Astrocyte (in vitro differentiated cells and primary cell): ENCODE data around the gene ANLN.

Experiments
- EZH2 ChIP-seq: IDR thresholded peaks from 2 replicates; pipeline ENCODE4 v1.6.1; 2012; ENCODE audit warnings: mild to moderate bottlenecking, low read length, inconsistent platforms; ENCODE audit not compliant: insufficient read depth
- TF ChIP-seq, protein P1 (sequence below): IDR thresholded peaks from 2 replicates; pipeline ENCODE4 v1.5.1; 2011; ENCODE audit warnings: low read depth, mild to moderate bottlenecking, inconsistent platforms, low read length, moderate library complexity; ENCODE audit not compliant: insufficient read depth

DNA sequence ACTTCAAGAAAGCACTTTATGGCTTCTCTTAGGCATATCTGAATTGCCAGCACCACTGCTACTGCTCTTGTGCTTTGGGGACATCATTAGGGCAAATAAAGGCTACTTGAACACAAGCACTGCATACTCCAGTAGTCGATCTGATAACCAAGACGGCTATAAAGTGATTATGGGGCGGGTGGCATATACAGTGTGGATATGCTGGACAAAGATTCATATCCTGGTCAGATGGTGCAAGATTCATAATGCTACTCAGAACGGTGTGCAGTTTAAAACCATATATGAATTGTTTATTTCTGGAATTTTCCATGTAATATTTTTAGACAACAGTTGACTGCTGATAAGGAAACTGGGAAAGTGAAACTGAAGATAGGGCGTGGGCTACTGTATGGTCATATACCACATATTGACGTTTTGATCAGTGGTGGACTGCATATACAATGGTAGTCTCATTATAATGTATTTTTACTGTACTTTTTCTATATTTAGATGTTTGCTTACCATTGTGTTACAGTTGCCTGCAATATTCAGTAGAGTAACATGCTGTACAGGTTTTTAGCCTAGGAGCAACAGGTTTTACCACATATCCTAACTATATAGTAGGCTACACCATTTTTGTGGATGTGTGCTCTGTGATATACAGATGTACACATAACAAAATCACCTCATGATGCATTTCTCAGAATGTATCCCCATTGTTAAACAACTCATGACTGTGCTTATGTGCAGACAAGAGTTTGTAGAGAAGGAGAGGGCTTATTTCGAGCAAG, 15.2 kb downstream of the ANLN start:
- TF ChIP-seq, protein P1, sequence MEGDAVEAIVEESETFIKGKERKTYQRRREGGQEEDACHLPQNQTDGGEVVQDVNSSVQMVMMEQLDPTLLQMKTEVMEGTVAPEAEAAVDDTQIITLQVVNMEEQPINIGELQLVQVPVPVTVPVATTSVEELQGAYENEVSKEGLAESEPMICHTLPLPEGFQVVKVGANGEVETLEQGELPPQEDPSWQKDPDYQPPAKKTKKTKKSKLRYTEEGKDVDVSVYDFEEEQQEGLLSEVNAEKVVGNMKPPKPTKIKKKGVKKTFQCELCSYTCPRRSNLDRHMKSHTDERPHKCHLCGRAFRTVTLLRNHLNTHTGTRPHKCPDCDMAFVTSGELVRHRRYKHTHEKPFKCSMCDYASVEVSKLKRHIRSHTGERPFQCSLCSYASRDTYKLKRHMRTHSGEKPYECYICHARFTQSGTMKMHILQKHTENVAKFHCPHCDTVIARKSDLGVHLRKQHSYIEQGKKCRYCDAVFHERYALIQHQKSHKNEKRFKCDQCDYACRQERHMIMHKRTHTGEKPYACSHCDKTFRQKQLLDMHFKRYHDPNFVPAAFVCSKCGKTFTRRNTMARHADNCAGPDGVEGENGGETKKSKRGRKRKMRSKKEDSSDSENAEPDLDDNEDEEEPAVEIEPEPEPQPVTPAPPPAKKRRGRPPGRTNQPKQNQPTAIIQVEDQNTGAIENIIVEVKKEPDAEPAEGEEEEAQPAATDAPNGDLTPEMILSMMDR = no peak
- no peak for TF ChIP-seq EZH2
